Measurements from ENCODE around the gene JARID2.
A peak's percentile ranks its signal among the peaks of the same experiment; 100 is the strongest.

Gene JARID2

DNA sequence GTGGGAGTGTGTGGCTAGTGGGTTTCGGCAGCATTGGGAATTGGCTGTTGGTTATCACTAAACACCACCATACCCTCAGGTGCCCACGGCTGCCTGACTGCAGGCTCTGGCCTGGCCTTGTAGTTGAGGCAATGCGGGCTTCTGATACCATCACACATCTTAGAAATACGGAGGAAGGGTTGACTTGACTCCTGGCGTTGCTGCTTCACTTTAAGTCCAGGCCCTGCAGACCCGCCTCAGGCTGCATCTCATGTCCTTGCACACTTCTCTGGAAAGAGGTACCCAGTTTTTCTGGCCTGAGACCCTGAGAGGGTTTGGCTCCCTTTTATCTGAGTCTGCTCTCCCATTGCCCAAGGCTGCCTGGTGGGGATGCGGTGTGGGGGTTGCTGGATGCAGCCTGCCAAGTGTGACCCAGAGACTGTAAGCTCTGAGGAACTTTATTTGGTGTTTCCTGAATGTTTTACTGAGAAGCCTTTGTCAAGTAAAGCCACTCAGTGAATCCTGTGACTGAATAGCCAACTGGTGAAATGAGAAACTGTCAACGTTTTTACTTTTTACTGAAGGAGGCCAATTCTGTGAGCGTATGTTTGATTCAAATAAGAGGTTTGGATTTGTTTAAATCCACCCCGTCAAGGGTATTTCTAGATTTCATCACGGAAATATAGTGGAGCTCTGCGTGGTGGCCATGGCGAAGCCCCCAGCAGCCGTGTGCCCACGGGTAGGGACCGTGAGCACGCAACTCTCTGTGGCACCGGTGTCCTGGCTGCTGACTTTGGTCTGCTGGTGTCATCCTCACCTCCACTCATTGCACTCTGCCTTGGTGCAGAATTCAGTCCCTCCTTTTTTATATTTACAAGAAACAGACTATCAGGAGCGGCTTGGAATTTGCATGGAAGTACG is 256.8 kb downstream of the JARID2 start:
- no peak overlapping the region for H3K27ac ChIP-seq (ENCODE audit: low read depth, low read length)
- peaks cover 5% of the 10 kb centered on the region; the same call in 1 of the 2 replicates for H3K4me1 ChIP-seq (ENCODE audit: insufficient read depth, low read length)
- H3K4me3 ChIP-seq (ENCODE audit: low read length), result no peak overlapping the region
- H3K36me3 ChIP-seq (ENCODE audit: insufficient read depth, low read length), result peaks cover 99% of the 10 kb centered on the region
- 90% methylated on average over 20 of the region's 20 CpGs for WGBS
- H3K9me3 ChIP-seq (ENCODE audit: insufficient read depth, low read depth, low read length), result no peaks in the 10 kb centered on the region
- no peaks in the 10 kb centered on the region for H3K27me3 ChIP-seq (ENCODE audit: insufficient read depth, low read length)
- no peak overlapping the region for H3K9ac ChIP-seq (ENCODE audit: low read depth, low read length)

DNA sequence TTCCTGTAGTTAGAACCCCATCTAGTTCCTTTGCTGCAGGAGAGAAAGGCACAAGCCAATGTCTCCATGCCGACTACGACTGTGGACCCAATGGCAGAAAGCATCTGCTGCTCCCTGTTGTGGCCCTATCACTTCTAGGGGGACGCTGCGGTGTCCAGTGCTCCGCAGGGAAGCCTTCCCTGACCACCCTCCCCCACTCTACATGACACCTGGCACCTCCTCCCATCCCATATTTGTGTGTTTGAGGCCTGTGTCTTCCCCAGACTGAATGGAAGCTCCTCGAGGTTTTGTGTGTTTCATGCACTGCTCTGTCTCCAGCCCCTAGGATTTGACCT is 257.4 kb downstream of the JARID2 start:
- Histone ChIP-seq H3K4me3 (ENCODE audit: low read length) (no peak overlapping the region), H3K9me3 (ENCODE audit: insufficient read depth, low read depth, low read length) (no peaks in the 10 kb centered on the region), H3K36me3 (ENCODE audit: insufficient read depth, low read length) (peaks cover 99% of the 10 kb centered on the region), H3K27ac (ENCODE audit: low read depth, low read length) (no peak overlapping the region), H3K27me3 (ENCODE audit: insufficient read depth, low read length) (no peaks in the 10 kb centered on the region), H3K4me1 (ENCODE audit: insufficient read depth, low read length) (peaks cover 10% of the 10 kb centered on the region), H3K9ac (ENCODE audit: low read depth, low read length) (no peak overlapping the region)
- WGBS, result 94% methylated on average over 6 of the region's 6 CpGs

DNA sequence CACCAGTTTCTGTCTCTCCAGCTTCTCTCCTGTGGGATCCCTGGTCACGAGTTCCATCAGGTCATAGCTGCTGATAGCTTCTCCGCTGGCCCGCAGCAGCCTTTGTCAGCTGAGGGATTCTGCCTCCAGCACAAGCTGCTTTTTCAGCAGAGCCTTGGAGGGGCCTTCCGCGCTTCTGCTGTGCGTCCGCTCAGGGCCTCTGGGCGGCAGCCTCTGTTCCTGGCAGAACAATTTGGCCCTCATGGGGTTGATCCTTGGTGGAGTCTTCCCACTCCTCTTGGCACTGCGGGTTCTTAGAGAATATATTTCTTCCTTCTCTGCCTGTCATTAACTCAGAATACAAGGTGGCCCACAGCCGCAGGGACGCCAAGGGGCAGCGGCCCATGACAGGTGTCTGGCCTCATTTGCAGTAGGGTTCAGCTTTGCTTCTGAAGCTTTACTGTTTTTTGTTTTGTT is 258.2 kb downstream of the JARID2 start:
- Histone ChIP-seq H3K4me1 (ENCODE audit: insufficient read depth, low read length) (peaks cover 14% of the 10 kb centered on the region), H3K27ac (ENCODE audit: low read depth, low read length) (no peak overlapping the region), H3K27me3 (ENCODE audit: insufficient read depth, low read length) (no peaks in the 10 kb centered on the region), H3K9ac (ENCODE audit: low read depth, low read length) (no peak overlapping the region), H3K4me3 (ENCODE audit: low read length) (no peak overlapping the region), H3K9me3 (ENCODE audit: insufficient read depth, low read depth, low read length) (no peaks in the 10 kb centered on the region), H3K36me3 (ENCODE audit: insufficient read depth, low read length) (peaks cover 99% of the 10 kb centered on the region)
- 93% methylated on average over 12 of the region's 12 CpGs for WGBS

DNA sequence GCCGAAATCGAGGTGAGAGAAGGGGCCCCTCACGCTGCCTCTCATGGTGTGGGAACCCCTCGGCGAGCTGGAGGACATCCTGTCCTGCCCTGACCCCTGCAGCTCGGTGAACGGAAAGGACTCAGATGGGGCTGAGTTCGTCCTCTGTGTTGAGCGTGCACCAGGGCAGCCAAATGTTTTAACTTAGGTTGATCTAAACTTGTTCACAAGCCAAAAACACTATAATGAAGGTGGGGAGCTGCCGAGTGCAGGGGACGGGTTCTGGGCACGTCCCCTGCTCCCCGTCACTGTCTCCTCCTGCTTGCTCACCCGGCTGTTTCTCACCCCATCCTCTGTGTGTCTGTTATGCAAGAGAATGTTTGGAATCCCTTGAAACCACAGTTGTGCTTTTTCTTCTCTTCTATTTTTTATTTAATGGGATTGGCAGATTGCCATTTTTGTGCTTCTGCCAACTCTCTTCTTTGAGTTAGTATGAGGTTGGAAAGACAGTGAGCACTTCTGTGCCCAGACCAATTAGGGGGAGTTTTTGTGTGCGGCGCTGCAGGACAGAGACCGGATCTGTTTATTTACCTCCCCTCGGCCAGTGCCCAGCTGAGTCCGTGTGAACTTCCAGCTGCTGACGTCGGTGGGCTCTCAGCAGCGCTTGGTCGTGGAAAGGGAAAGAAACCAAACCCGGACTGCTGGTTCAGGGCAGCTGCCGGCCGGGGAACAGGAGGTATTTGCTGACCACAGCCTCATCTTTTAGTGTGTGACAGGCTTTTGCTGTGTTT is 258.9 kb downstream of the JARID2 start:
- Histone ChIP-seq H3K27ac (ENCODE audit: low read depth, low read length) (no peak overlapping the region), H3K27me3 (ENCODE audit: insufficient read depth, low read length) (no peaks in the 10 kb centered on the region), H3K36me3 (ENCODE audit: insufficient read depth, low read length) (peaks cover 99% of the 10 kb centered on the region), H3K9me3 (ENCODE audit: insufficient read depth, low read depth, low read length) (no peaks in the 10 kb centered on the region), H3K4me3 (ENCODE audit: low read length) (no peak overlapping the region), H3K4me1 (ENCODE audit: insufficient read depth, low read length) (peaks cover 14% of the 10 kb centered on the region), H3K9ac (ENCODE audit: low read depth, low read length) (no peak overlapping the region)
- 96% methylated on average over 26 of the region's 26 CpGs for WGBS

DNA sequence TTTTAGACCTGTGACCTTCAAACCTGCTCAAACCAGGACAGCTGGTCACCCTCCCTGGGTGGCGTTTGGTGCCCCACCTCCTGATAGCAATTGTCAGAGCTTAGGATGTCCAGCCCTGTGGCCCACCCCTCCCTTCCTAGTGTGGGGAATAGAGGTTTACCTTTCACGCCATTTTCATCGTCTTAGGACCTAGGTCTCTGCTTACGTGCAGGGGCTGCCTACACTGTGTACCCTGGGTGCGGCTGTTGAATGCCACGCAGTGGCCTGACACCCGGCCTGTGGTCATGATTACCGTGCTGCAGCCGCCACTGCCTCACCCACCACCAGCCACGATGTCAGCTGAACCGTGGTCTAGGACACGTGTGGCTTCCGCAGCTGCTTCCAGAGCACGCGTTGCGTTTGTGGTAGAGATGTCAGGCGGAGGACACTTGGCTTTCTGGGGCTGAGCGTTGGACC is 259.6 kb downstream of the JARID2 start:
- H3K27ac ChIP-seq (ENCODE audit: low read depth, low read length), result no peak overlapping the region
- H3K27me3 ChIP-seq (ENCODE audit: insufficient read depth, low read length), result no peaks in the 10 kb centered on the region
- 96% methylated on average over 18 of the region's 18 CpGs for whole genome bisulfite sequencing
- no peaks in the 10 kb centered on the region for H3K9me3 ChIP-seq (ENCODE audit: insufficient read depth, low read depth, low read length)
- H3K4me1 ChIP-seq (ENCODE audit: insufficient read depth, low read length), result peaks cover 14% of the 10 kb centered on the region
- no peak overlapping the region for H3K9ac ChIP-seq (ENCODE audit: low read depth, low read length)
- peaks cover 100% of the 10 kb centered on the region for H3K36me3 ChIP-seq (ENCODE audit: insufficient read depth, low read length)
- no peak overlapping the region for H3K4me3 ChIP-seq (ENCODE audit: low read length)

DNA sequence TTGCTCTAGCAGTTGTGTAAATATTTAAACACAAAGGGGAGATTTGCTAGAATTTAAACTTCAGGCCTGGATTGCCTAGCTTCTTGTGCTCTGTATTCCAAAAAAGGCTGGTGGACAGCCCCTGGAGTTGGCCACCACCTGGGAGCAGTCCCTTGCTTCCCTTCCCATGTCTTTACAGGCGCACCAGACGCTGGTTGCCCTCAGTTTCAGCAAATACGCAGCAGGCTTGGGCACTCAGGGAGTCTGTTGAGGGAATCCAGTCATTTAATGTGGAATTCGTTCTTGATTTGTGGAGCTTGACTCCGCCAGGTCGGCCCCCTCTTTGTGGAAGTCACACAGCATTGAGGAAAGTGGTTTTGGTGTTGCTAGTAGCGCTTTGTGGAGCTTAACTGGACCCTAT is 260.2 kb downstream of the JARID2 start:
- peaks cover 14% of the 10 kb centered on the region for H3K4me1 ChIP-seq (ENCODE audit: insufficient read depth, low read length)
- H3K4me3 ChIP-seq (ENCODE audit: low read length), result no peak overlapping the region
- no peaks in the 10 kb centered on the region for H3K9me3 ChIP-seq (ENCODE audit: insufficient read depth, low read depth, low read length)
- H3K9ac ChIP-seq (ENCODE audit: low read depth, low read length), result no peak overlapping the region
- WGBS, result 94% methylated on average over 7 of the region's 7 CpGs
- no peaks in the 10 kb centered on the region for H3K27me3 ChIP-seq (ENCODE audit: insufficient read depth, low read length)
- no peak overlapping the region for H3K27ac ChIP-seq (ENCODE audit: low read depth, low read length)
- peaks cover 100% of the 10 kb centered on the region for H3K36me3 ChIP-seq (ENCODE audit: insufficient read depth, low read length)

DNA sequence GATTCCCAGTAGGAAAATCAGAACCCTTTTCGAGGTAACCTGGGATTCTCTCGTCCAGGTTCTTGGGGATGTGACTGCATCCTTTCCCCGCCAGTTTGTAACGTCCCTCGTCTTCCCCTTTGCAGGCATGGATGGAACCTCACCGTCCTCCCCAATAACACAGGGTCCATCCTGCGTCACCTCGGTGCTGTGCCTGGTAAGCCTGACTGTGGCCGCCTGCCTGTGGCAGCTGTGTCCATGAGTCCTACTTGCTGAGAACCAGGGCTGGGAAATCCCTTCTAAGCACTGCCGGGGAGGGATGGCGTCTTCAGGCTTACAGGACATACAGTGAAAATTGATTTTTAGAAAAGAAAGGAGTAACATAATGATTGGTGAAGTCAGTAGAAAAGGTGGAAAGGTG is 261.4 kb downstream of the JARID2 start:
- H3K4me3 ChIP-seq (ENCODE audit: low read length), result no peak overlapping the region
- H3K4me1 ChIP-seq (ENCODE audit: insufficient read depth, low read length), result peaks cover 14% of the 10 kb centered on the region
- H3K9ac ChIP-seq (ENCODE audit: low read depth, low read length), result no peak overlapping the region
- no peaks in the 10 kb centered on the region for H3K9me3 ChIP-seq (ENCODE audit: insufficient read depth, low read depth, low read length)
- H3K27ac ChIP-seq (ENCODE audit: low read depth, low read length), result no peak overlapping the region
- H3K36me3 ChIP-seq (ENCODE audit: insufficient read depth, low read length), result peaks cover 100% of the 10 kb centered on the region
- no peaks in the 10 kb centered on the region for H3K27me3 ChIP-seq (ENCODE audit: insufficient read depth, low read length)
- 94% methylated on average over 11 of the region's 11 CpGs for WGBS

DNA sequence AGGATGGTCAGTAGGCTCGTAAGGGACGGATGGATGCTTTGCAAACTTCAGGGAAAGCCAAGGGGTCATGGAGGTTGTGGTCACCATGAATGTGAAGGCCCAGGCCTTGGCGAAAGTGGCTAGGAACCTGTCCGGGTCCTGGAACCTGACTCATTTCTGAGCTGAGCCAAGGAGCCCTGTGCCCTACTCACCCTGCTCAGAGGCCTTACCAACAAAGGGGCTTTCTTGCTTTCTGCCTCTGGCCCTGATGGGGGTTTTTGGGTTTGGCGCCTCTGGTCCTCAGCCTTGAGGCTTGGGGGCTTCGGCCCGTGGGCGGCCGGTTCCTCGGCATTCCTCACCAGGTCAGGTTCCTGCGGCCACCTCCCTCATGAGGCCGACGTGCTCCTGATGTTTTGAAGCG is 261.9 kb downstream of the JARID2 start:
- H3K27me3 ChIP-seq (ENCODE audit: insufficient read depth, low read length), result no peaks in the 10 kb centered on the region
- peak overlapping the region; percentile 47; the same call in 1 of the 2 replicates for H3K27ac ChIP-seq (ENCODE audit: low read depth, low read length)
- peaks cover 100% of the 10 kb centered on the region for H3K36me3 ChIP-seq (ENCODE audit: insufficient read depth, low read length)
- no peaks in the 10 kb centered on the region for H3K9me3 ChIP-seq (ENCODE audit: insufficient read depth, low read depth, low read length)
- peak overlapping the region; percentile 25; the same call in 1 of the 2 replicates for H3K9ac ChIP-seq (ENCODE audit: low read depth, low read length)
- peaks cover 14% of the 10 kb centered on the region for H3K4me1 ChIP-seq (ENCODE audit: insufficient read depth, low read length)
- no peak overlapping the region for H3K4me3 ChIP-seq (ENCODE audit: low read length)
- whole genome bisulfite sequencing, result 89% methylated on average over 14 of the region's 14 CpGs

DNA sequence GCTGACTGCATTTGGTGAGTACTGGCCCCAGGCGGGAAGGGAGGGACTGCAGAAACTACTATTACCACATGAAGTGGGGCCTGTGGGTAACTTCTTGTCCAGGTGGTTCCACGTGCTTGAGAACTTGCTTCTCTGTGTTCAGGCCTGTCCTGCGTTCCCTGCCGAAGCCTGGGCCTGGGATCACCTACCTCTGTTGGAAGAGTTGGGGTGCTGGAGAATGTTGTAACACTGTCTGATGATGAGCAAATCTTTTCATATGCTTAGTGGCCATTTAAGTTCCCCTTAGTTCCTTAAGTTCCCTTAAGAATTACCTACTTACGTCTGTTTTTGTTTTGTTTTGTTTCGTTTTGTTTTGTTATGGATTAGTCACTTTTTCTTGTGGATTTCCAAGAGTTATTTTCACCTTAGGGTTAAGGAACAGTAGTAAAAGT is 262.6 kb downstream of the JARID2 start:
- Histone ChIP-seq H3K36me3 (ENCODE audit: insufficient read depth, low read length) (peaks cover 100% of the 10 kb centered on the region), H3K4me3 (ENCODE audit: low read length) (no peak overlapping the region), H3K27me3 (ENCODE audit: insufficient read depth, low read length) (no peaks in the 10 kb centered on the region), H3K27ac (ENCODE audit: low read depth, low read length) (peak overlapping the region; percentile 47), H3K9me3 (ENCODE audit: insufficient read depth, low read depth, low read length) (no peaks in the 10 kb centered on the region), H3K4me1 (ENCODE audit: insufficient read depth, low read length) (peaks cover 14% of the 10 kb centered on the region), H3K9ac (ENCODE audit: low read depth, low read length) (peak overlapping the region; percentile 25; the same call in 1 of the 2 replicates)
- WGBS, result 86% methylated on average over 5 of the region's 6 CpGs

DNA sequence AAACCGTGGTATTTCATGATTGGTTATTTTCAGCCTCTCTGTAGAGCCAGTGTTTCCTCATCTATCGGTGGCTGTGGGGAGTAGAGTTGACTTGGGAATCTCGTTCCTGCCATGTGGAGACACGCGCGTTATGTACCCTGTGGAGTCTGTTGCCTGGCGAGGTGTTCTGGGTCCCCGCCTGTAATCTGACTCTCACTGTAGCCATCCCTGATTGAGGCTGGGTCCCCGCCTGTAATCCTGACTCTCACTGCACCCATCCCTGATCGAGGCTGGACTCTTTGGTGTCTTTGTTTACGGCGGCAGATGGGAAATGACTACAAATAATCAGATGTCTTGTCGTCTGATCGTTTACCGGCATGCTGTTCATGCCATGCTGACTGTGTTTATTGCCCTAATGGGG is 263.1 kb downstream of the JARID2 start:
- H3K27me3 ChIP-seq (ENCODE audit: insufficient read depth, low read length), result no peaks in the 10 kb centered on the region
- H3K27ac ChIP-seq (ENCODE audit: low read depth, low read length), result peak overlapping the region; percentile 47
- H3K36me3 ChIP-seq (ENCODE audit: insufficient read depth, low read length), result peaks cover 100% of the 10 kb centered on the region
- no peak overlapping the region for H3K9ac ChIP-seq (ENCODE audit: low read depth, low read length)
- peaks cover 14% of the 10 kb centered on the region for H3K4me1 ChIP-seq (ENCODE audit: insufficient read depth, low read length)
- no peak overlapping the region for H3K4me3 ChIP-seq (ENCODE audit: low read length)
- WGBS, result 93% methylated on average over 15 of the region's 15 CpGs
- no peaks in the 10 kb centered on the region for H3K9me3 ChIP-seq (ENCODE audit: insufficient read depth, low read depth, low read length)

DNA sequence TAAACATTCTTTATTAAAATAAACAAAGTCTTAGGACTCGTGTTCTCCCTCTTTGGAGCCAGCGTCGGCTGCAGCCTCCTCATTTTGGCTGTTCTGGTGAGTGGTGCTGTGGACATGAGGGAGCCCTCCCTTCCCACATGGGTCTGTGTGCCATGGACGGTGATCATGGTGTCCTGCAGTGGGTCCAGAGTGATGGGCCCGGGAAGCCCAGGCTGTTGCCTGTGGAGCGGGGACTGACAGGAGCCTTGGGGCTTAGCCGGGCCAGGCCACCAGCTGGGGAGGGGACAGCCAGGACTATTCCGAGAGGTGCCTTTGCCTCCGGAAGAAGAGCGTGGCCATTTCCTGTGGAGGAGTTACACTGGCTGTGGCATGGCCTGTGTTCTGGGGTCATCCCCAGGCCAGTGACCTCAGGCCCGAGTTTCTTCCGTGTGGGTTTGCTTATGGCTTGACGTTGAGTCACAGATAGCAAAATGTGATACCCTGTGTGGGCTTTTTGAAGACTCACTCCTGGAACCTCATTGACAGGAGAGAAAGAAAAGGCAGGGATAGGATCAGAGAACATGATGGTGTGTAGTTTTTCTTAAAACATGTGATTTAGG is 263.6 kb downstream of the JARID2 start:
- no peak overlapping the region for H3K4me3 ChIP-seq (ENCODE audit: low read length)
- H3K36me3 ChIP-seq (ENCODE audit: insufficient read depth, low read length), result peaks cover 100% of the 10 kb centered on the region
- no peak overlapping the region for H3K9ac ChIP-seq (ENCODE audit: low read depth, low read length)
- WGBS, result 92% methylated on average over 13 of the region's 13 CpGs
- no peaks in the 10 kb centered on the region for H3K27me3 ChIP-seq (ENCODE audit: insufficient read depth, low read length)
- no peaks in the 10 kb centered on the region for H3K9me3 ChIP-seq (ENCODE audit: insufficient read depth, low read depth, low read length)
- 0 out of 2 replicates have a peak overlapping the region, but pooled peaks have one; percentile 10 for H3K27ac ChIP-seq (ENCODE audit: low read depth, low read length)
- peaks cover 14% of the 10 kb centered on the region for H3K4me1 ChIP-seq (ENCODE audit: insufficient read depth, low read length)

Data from HUES64 (cell line).